Measurements from ENCODE around the gene MN1.

The MN1 gene

GRCh38 chr22:27793576-27793975 is 8.0 kb downstream of the MN1 start:
- no peak overlapping the region for H3K27ac ChIP-seq
- H3K36me3 ChIP-seq (ENCODE audit: insufficient read depth, low read length): peaks cover 27% of the 10 kb centered on the region
- no peak overlapping the region for H3K9ac ChIP-seq (ENCODE audit: insufficient read length)
- DNase-seq (ENCODE audit: low read depth, low spot score): no peak
- no peaks in the 10 kb centered on the region for H3K9me3 ChIP-seq (ENCODE audit: low read depth, low read length)
- no peak overlapping the region for H3K4me3 ChIP-seq
- TF ChIP-seq EZH2 (IDR thresholded peaks at IDR 0.05) (no peak), POLR2AphosphoS5 (IDR thresholded peaks at IDR 0.05; ENCODE audit: borderline replicate concordance, low read depth, low read length) (no peak), FOXP2 (optimal IDR thresholded peaks at IDR 0.05; ENCODE audit: control extremely low read depth, extremely low read length, insufficient read depth) (no peak)

DNA sequence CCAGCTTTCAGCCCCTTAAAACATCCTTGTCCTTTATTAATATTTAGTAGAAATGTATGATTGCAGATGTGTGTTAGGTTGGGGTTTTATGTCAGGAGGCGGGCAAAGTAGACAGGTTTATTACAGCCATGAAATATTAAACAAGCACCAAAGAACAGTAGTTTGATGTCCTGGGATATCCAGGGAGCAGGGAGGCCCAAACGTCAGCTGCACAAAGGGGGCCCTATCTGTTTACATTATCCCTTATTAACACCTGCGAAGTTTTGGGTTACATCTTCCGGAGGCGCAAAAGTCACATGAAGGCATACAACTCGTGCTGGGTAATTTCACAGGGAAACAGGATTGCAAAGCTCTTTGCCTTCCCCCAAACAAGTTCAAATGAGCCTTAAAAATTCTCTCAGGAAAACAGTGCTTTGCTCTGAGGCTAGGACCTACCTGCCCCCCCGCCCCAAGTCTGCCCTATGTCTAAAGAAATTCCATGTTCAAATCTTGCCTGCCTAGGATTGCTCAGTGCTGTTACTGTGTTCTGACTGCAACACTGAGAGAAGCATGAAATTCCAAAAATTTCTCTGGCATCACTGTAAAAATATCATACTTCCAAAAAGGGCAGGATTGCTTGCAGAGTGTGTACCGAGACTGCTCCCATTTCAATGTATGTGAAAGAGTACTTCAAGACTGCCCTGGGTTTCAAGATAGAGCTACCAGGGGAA is 8.9 kb downstream of the MN1 start:
- no peak for TF ChIP-seq EZH2 (IDR thresholded peaks at IDR 0.05)
- TF ChIP-seq FOXP2 (optimal IDR thresholded peaks at IDR 0.05; ENCODE audit: control extremely low read depth, extremely low read length, insufficient read depth): no peak
- TF ChIP-seq POLR2AphosphoS5 (IDR thresholded peaks at IDR 0.05; ENCODE audit: borderline replicate concordance, low read depth, low read length): no peak
- Histone ChIP-seq H3K36me3 (ENCODE audit: insufficient read depth, low read length) (peaks cover 24% of the 10 kb centered on the region), H3K4me3 (peak overlapping the region; percentile 3; the same call in 1 of the 2 replicates), H3K9ac (ENCODE audit: insufficient read length) (no peak overlapping the region), H3K27ac (no peak overlapping the region), H3K9me3 (ENCODE audit: low read depth, low read length) (no peaks in the 10 kb centered on the region)
- DNase-seq (ENCODE audit: low read depth, low spot score): no peak

GRCh38 chr22:27791859-27792241 is 9.7 kb downstream of the MN1 start:
- DNase-seq (ENCODE audit: low read depth, low spot score): no peak
- H3K27ac ChIP-seq: no peak overlapping the region
- H3K9ac ChIP-seq (ENCODE audit: insufficient read length): no peak overlapping the region
- no peak for TF ChIP-seq FOXP2 (optimal IDR thresholded peaks at IDR 0.05; ENCODE audit: control extremely low read depth, extremely low read length, insufficient read depth)
- no peak for TF ChIP-seq POLR2AphosphoS5 (IDR thresholded peaks at IDR 0.05; ENCODE audit: borderline replicate concordance, low read depth, low read length)
- no peak for TF ChIP-seq EZH2 (IDR thresholded peaks at IDR 0.05)
- no peaks in the 10 kb centered on the region for H3K9me3 ChIP-seq (ENCODE audit: low read depth, low read length)
- H3K4me3 ChIP-seq: no peak overlapping the region
- peaks cover 22% of the 10 kb centered on the region for H3K36me3 ChIP-seq (ENCODE audit: insufficient read depth, low read length)

- DNase-seq (ENCODE audit: low read depth, low spot score): no peak
- Histone ChIP-seq H3K4me3 (no peak overlapping the region), H3K9me3 (ENCODE audit: low read depth, low read length) (no peaks in the 10 kb centered on the region), H3K36me3 (ENCODE audit: insufficient read depth, low read length) (peaks cover 17% of the 10 kb centered on the region), H3K9ac (ENCODE audit: insufficient read length) (no peak overlapping the region), H3K27ac (no peak overlapping the region)
- no peak for TF ChIP-seq POLR2AphosphoS5 (IDR thresholded peaks at IDR 0.05; ENCODE audit: borderline replicate concordance, low read depth, low read length)
- no peak for TF ChIP-seq FOXP2 (optimal IDR thresholded peaks at IDR 0.05; ENCODE audit: control extremely low read depth, extremely low read length, insufficient read depth)
- TF ChIP-seq EZH2 (IDR thresholded peaks at IDR 0.05): no peak
Observed at GRCh38 chr22:27791159-27791858, 10.2 kb downstream of the MN1 start.

GRCh38 chr22:27790376-27791158 is 11.0 kb downstream of the MN1 start:
- peaks cover 14% of the 10 kb centered on the region for H3K36me3 ChIP-seq (ENCODE audit: insufficient read depth, low read length)
- TF ChIP-seq EZH2 (IDR thresholded peaks at IDR 0.05) (no peak), FOXP2 (optimal IDR thresholded peaks at IDR 0.05; ENCODE audit: control extremely low read depth, extremely low read length, insufficient read depth) (no peak), POLR2AphosphoS5 (IDR thresholded peaks at IDR 0.05; ENCODE audit: borderline replicate concordance, low read depth, low read length) (no peak)
- no peaks in the 10 kb centered on the region for H3K9me3 ChIP-seq (ENCODE audit: low read depth, low read length)
- H3K9ac ChIP-seq (ENCODE audit: insufficient read length): no peak overlapping the region
- no peak for DNase-seq (ENCODE audit: low read depth, low spot score)
- H3K4me3 ChIP-seq: no peak overlapping the region
- H3K27ac ChIP-seq: no peak overlapping the region

DNA sequence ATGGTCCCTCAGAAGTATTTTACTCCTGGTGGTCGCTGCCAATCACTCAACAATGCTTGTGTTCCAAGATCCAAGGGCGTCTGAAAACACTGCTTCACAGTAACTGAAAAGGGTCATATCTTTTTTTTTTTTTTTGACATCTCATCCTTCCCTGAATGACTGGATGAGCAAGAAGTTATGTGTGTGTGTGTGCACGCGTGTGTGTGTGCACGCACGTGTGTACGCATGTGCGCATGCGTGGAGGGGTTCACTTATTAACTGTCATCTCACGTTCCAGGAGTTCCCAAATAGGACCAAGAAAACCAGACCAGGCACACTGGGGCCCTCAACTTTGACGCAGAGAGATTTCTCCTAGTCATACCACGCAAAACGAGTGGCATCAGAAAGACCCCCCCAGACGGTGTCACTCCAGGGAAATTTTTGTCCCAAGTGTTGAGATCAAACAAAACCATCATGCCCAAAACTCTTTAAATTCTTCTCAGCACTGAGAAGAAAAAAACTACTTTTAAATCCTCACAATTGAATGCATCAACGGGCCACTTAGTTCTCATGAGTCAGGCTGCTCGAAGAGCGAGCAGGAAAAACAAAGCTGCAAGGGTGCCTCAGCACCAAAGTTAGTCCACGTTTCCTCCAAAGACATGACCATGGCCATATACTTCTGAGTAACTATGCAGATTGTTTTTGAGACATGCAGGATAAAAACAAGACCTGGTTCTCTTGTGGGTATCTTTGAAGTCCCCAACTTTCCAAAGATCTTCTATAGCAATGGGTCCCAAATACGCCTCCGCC is 12.9 kb downstream of the MN1 start:
- Histone ChIP-seq H3K9ac (ENCODE audit: insufficient read length) (no peak overlapping the region), H3K27ac (no peak overlapping the region), H3K4me3 (no peak overlapping the region), H3K36me3 (ENCODE audit: insufficient read depth, low read length) (peaks cover 11% of the 10 kb centered on the region), H3K9me3 (ENCODE audit: low read depth, low read length) (no peaks in the 10 kb centered on the region)
- DNase-seq (ENCODE audit: low read depth, low spot score): no peak
- TF ChIP-seq POLR2AphosphoS5 (IDR thresholded peaks at IDR 0.05; ENCODE audit: borderline replicate concordance, low read depth, low read length): no peak
- no peak for TF ChIP-seq FOXP2 (optimal IDR thresholded peaks at IDR 0.05; ENCODE audit: control extremely low read depth, extremely low read length, insufficient read depth)
- TF ChIP-seq EZH2 (IDR thresholded peaks at IDR 0.05): no peak

- TF ChIP-seq POLR2AphosphoS5 (IDR thresholded peaks at IDR 0.05; ENCODE audit: borderline replicate concordance, low read depth, low read length) (no peak), EZH2 (IDR thresholded peaks at IDR 0.05) (no peak), FOXP2 (optimal IDR thresholded peaks at IDR 0.05; ENCODE audit: control extremely low read depth, extremely low read length, insufficient read depth) (no peak)
Observed at GRCh38 chr22:27786965-27787364, 14.6 kb downstream of the MN1 start.

More at GRCh38 chr22:27786965-27787364, 14.6 kb downstream of the MN1 start:
- no peaks in the 10 kb centered on the region for H3K9me3 ChIP-seq (ENCODE audit: low read depth, low read length)
- no peak overlapping the region for H3K9ac ChIP-seq (ENCODE audit: insufficient read length)
- H3K4me3 ChIP-seq: no peak overlapping the region
- H3K27ac ChIP-seq: no peak overlapping the region
- no peak for DNase-seq (ENCODE audit: low read depth, low spot score)
- peaks cover 6% of the 10 kb centered on the region for H3K36me3 ChIP-seq (ENCODE audit: insufficient read depth, low read length)
